ENCODE measurements around the gene UGT1A4. TPM values are rescaled to one million over a fixed set of nuclear protein-coding genes. Genes with fewer than 3 reads are reported as not detected.

UGT1A4 gene
- total and polyA plus RNA-seq, 2 experiments from 2014 or later: not detected

DNA sequence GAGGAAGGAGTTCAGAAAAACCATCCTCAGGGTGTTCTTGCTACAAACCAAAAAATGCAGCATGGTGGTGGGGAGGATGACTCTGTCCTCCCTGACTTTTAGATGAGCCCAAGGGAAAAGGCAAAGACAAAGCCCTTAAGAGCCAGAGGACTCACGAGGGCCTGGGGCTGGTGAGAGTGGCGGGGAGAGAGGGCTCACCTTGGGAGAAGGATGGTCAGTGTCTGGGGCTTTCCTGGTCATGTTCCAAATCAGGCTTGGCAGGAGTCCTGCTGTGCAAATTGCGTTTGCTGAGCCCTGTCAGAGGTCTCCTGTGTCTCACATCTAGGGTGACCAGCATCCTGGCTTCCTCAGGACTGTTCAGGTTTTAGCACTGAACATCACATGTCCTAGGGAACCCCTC is 46.2 kb downstream of the UGT1A4 start:
- no peaks in the 10 kb centered on the region for H3K27me3 ChIP-seq
- TF ChIP-seq, protein P1, sequence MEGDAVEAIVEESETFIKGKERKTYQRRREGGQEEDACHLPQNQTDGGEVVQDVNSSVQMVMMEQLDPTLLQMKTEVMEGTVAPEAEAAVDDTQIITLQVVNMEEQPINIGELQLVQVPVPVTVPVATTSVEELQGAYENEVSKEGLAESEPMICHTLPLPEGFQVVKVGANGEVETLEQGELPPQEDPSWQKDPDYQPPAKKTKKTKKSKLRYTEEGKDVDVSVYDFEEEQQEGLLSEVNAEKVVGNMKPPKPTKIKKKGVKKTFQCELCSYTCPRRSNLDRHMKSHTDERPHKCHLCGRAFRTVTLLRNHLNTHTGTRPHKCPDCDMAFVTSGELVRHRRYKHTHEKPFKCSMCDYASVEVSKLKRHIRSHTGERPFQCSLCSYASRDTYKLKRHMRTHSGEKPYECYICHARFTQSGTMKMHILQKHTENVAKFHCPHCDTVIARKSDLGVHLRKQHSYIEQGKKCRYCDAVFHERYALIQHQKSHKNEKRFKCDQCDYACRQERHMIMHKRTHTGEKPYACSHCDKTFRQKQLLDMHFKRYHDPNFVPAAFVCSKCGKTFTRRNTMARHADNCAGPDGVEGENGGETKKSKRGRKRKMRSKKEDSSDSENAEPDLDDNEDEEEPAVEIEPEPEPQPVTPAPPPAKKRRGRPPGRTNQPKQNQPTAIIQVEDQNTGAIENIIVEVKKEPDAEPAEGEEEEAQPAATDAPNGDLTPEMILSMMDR (IDR thresholded peaks at IDR 0.05; ENCODE audit: low read depth, low read length): no peak
- no peaks in the 10 kb centered on the region for H3K36me3 ChIP-seq
- H3K4me3 ChIP-seq: no peak overlapping the region
- no peaks in the 10 kb centered on the region for H3K4me1 ChIP-seq (ENCODE audit: low read depth)
- no peak overlapping the region for H3K27ac ChIP-seq
- peak in 1 of 2 donors; percentile 20 for DNase-seq (ENCODE audit: low read depth in 1 of 2, low spot score in 1 of 2)
- no peaks in the 10 kb centered on the region for H3K9me3 ChIP-seq (ENCODE audit: low read depth)

DNA sequence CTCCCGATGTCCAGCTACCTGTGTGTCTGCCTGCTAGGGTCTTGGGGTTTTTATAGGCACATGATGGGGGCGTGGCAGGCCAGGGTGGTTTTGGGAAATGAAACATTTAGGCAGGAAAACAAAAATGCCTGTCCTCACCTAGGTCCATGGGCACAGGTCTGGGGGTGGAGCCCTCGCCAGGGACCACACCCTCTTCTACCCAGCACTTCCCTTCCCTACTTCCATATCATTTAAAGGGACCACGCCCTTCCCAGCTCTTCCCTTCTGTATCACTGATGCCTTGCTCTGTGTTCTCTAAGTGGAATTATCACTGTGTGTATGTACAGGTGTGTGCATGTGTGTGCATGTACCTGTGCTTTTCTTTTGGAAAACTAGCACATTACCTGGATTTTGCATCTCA is 47.9 kb downstream of the UGT1A4 start:
- no peak for DNase-seq (ENCODE audit: low read depth in 1 of 2, low spot score in 1 of 2)
- Histone ChIP-seq H3K4me1 (ENCODE audit: low read depth) (no peaks in the 10 kb centered on the region), H3K36me3 (no peaks in the 10 kb centered on the region), H3K27me3 (no peaks in the 10 kb centered on the region), H3K27ac (no peak overlapping the region), H3K4me3 (no peak overlapping the region), H3K9me3 (ENCODE audit: low read depth) (no peaks in the 10 kb centered on the region)
- TF ChIP-seq, protein P1 (IDR thresholded peaks at IDR 0.05; ENCODE audit: low read depth, low read length): no peak

DNA sequence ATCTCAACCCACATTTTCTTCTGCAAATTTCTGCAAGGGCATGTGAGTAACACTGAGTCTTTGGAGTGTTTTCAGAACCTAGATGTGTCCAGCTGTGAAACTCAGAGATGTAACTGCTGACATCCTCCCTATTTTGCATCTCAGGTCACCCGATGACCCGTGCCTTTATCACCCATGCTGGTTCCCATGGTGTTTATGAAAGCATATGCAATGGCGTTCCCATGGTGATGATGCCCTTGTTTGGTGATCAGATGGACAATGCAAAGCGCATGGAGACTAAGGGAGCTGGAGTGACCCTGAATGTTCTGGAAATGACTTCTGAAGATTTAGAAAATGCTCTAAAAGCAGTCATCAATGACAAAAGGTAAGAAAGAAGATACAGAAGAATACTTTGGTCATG is 49.5 kb downstream of the UGT1A4 start:
- TF ChIP-seq, protein P1 (IDR thresholded peaks at IDR 0.05; ENCODE audit: low read depth, low read length): no peak
- Histone ChIP-seq H3K36me3 (no peaks in the 10 kb centered on the region), H3K27me3 (no peaks in the 10 kb centered on the region), H3K27ac (no peak overlapping the region), H3K9me3 (ENCODE audit: low read depth) (no peaks in the 10 kb centered on the region), H3K4me1 (ENCODE audit: low read depth) (no peaks in the 10 kb centered on the region), H3K4me3 (no peak overlapping the region)
- no peak for DNase-seq (ENCODE audit: low read depth in 1 of 2, low spot score in 1 of 2)

DNA sequence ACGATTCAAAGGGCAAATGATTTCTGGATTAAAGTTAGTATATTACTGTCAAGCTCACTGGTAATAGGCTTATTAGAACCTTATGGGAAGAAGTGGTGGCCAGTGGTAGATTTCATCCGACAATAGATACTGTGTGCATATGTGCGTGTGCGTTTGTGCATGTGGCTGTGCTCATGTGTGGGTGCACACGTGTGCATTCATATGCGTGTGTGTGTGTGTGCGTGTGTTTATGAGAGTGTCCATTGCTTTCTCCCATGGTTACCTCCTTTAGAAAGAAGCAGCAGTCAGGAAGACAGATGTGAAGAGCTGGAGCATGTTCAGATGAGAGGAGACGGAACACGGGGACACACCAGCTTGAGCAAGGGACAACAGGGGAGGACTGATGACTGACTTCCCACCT is 50.7 kb downstream of the UGT1A4 start:
- TF ChIP-seq, protein P1 (IDR thresholded peaks at IDR 0.05; ENCODE audit: low read depth, low read length): no peak
- H3K27me3 ChIP-seq: no peaks in the 10 kb centered on the region

DNA sequence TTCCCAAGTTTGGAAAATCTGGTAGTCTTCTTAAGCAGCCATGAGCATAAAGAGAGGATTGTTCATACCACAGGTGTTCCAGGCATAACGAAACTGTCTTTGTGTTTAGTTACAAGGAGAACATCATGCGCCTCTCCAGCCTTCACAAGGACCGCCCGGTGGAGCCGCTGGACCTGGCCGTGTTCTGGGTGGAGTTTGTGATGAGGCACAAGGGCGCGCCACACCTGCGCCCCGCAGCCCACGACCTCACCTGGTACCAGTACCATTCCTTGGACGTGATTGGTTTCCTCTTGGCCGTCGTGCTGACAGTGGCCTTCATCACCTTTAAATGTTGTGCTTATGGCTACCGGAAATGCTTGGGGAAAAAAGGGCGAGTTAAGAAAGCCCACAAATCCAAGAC is 53.6 kb downstream of the UGT1A4 start:
- no peaks in the 10 kb centered on the region for H3K4me1 ChIP-seq (ENCODE audit: low read depth)
- no peaks in the 10 kb centered on the region for H3K9me3 ChIP-seq (ENCODE audit: low read depth)
- no peaks in the 10 kb centered on the region for H3K27me3 ChIP-seq
- TF ChIP-seq, protein P1 (IDR thresholded peaks at IDR 0.05; ENCODE audit: low read depth, low read length): no peak
- no peak overlapping the region for H3K4me3 ChIP-seq
- H3K36me3 ChIP-seq: no peaks in the 10 kb centered on the region
- no peak for DNase-seq (ENCODE audit: low read depth in 1 of 2, low spot score in 1 of 2)
- H3K27ac ChIP-seq: no peak overlapping the region

More for the DNA sequence above, 50.7 kb downstream of the UGT1A4 start:
- Histone ChIP-seq H3K36me3 (no peaks in the 10 kb centered on the region), H3K27ac (no peak overlapping the region), H3K4me1 (ENCODE audit: low read depth) (no peaks in the 10 kb centered on the region), H3K9me3 (ENCODE audit: low read depth) (no peaks in the 10 kb centered on the region), H3K4me3 (no peak overlapping the region)
- DNase-seq (ENCODE audit: low read depth in 1 of 2, low spot score in 1 of 2): no peak

DNA sequence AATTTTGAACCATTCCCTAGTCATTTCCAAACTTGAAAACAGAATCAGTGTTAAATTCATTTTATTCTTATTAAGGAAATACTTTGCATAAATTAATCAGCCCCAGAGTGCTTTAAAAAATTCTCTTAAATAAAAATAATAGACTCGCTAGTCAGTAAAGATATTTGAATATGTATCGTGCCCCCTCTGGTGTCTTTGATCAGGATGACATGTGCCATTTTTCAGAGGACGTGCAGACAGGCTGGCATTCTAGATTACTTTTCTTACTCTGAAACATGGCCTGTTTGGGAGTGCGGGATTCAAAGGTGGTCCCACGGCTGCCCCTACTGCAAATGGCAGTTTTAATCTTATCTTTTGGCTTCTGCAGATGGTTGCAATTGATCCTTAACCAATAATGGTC is 54.0 kb downstream of the UGT1A4 start:
- Histone ChIP-seq H3K27ac (no peak overlapping the region), H3K4me1 (ENCODE audit: low read depth) (no peaks in the 10 kb centered on the region), H3K4me3 (no peak overlapping the region), H3K27me3 (no peaks in the 10 kb centered on the region), H3K9me3 (ENCODE audit: low read depth) (no peaks in the 10 kb centered on the region), H3K36me3 (no peaks in the 10 kb centered on the region)
- DNase-seq (ENCODE audit: low read depth in 1 of 2, low spot score in 1 of 2): no peak
- TF ChIP-seq, protein P1 (IDR thresholded peaks at IDR 0.05; ENCODE audit: low read depth, low read length): no peak
